ENCODE results near the gene TRAF4.

The TRAF4 gene

GRCh38 chr17:28710861-28711722 lies 32.7 kb upstream of the TRAF4 start:
- in situ Hi-C loops (cut with MboI; ENCODE audit: low pct_unique_long_range_greater_than_20kb, low sequenced_read_pairs, unreplicated experiment): no loop called here
- no peak for TF ChIP-seq CTCF (IDR thresholded peaks at IDR 0.05; ENCODE audit: extremely low read depth, insufficient read depth, missing control alignments)
- DNase-seq (ENCODE audit: low spot score): peak; percentile 98

GRCh38 chr17:28711723-28712031 lies 32.1 kb upstream of the TRAF4 start, which contains the start of gene PROCA1:
Gene PROCA1, minus strand, starts transcription at chr17:28711888. Its CDS starts 228 bp downstream, at chr17:28711660.
- in situ Hi-C loops (cut with MboI; ENCODE audit: low pct_unique_long_range_greater_than_20kb, low sequenced_read_pairs, unreplicated experiment): no loop called here
- no peak for TF ChIP-seq CTCF (IDR thresholded peaks at IDR 0.05; ENCODE audit: extremely low read depth, insufficient read depth, missing control alignments)
- DNase-seq (ENCODE audit: low spot score): peak; percentile 61

- peak; percentile 85 for DNase-seq (ENCODE audit: low spot score)
- in situ Hi-C loops (cut with MboI; ENCODE audit: low pct_unique_long_range_greater_than_20kb, low sequenced_read_pairs, unreplicated experiment): no loop called here
- peak; percentile 12 for TF ChIP-seq CTCF (IDR thresholded peaks at IDR 0.05; ENCODE audit: extremely low read depth, insufficient read depth, missing control alignments)
Measured at GRCh38 chr17:28712032-28712704, 31.6 kb upstream of the TRAF4 start.

GRCh38 chr17:28712705-28713415 lies 31.0 kb upstream of the TRAF4 start:
- DNase-seq (ENCODE audit: low spot score): no peak
- in situ Hi-C loops (cut with MboI; ENCODE audit: low pct_unique_long_range_greater_than_20kb, low sequenced_read_pairs, unreplicated experiment): no loop called here

GRCh38 chr17:28714281-28714680 lies 29.5 kb upstream of the TRAF4 start:
- DNase-seq (ENCODE audit: low spot score): no peak
- in situ Hi-C loops (cut with MboI; ENCODE audit: low pct_unique_long_range_greater_than_20kb, low sequenced_read_pairs, unreplicated experiment): no loop called here
- TF ChIP-seq CTCF (IDR thresholded peaks at IDR 0.05; ENCODE audit: extremely low read depth, insufficient read depth, missing control alignments): no peak

More at GRCh38 chr17:28712705-28713415, 31.0 kb upstream of the TRAF4 start:
- no peak for TF ChIP-seq CTCF (IDR thresholded peaks at IDR 0.05; ENCODE audit: extremely low read depth, insufficient read depth, missing control alignments)

- no peak for DNase-seq (ENCODE audit: low spot score)
- no peak for TF ChIP-seq CTCF (IDR thresholded peaks at IDR 0.05; ENCODE audit: extremely low read depth, insufficient read depth, missing control alignments)
- in situ Hi-C loops (cut with MboI; ENCODE audit: low pct_unique_long_range_greater_than_20kb, low sequenced_read_pairs, unreplicated experiment): no loop called here
Measured at GRCh38 chr17:28715217-28715616, 28.6 kb upstream of the TRAF4 start.
